HG03025 (cell line): Measurements from ENCODE around the gene COG7.
"Not testable (repeated sequence)": the region's sequence is repeated elsewhere in the genome, so short reads cannot be mapped to it uniquely, and the experiment has no call there.

Experiments
- ATAC-seq: cut with Tn5 transposase; IDR thresholded peaks from one replicate; pipeline ENCODE4 v1.9.1; 2021; ENCODE audit warnings: mild to moderate bottlenecking, moderate library complexity; ENCODE audit not compliant: unreplicated experiment, low FRiP score

Gene COG7

GRCh38 chr16:23367564-23367963 lies 85.4 kb downstream of the COG7 start:
- no peak for ATAC-seq

- not testable (repeated sequence) for ATAC-seq
Observed at GRCh38 chr16:23366341-23366740, 86.6 kb downstream of the COG7 start.

- ATAC-seq = no peak
Observed at GRCh38 chr16:23365602-23366240, 87.3 kb downstream of the COG7 start.

- no peak for ATAC-seq
Observed at GRCh38 chr16:23362460-23363317, 90.3 kb downstream of the COG7 start.

GRCh38 chr16:23359092-23359760 lies 93.8 kb downstream of the COG7 start:
- no peak for ATAC-seq

GRCh38 chr16:23357761-23358290 lies 95.2 kb downstream of the COG7 start:
- no peak for ATAC-seq

- ATAC-seq = no peak
Observed at GRCh38 chr16:23356941-23357340, 96.0 kb downstream of the COG7 start.

- ATAC-seq = no peak
Observed at GRCh38 chr16:23355106-23355670, 97.8 kb downstream of the COG7 start.

- no peak for ATAC-seq
Observed at GRCh38 chr16:23354246-23354645, 98.7 kb downstream of the COG7 start.

GRCh38 chr16:23353440-23353839 lies 99.5 kb downstream of the COG7 start:
- no peak for ATAC-seq

GRCh38 chr16:23351360-23351759 lies 101.6 kb downstream of the COG7 start:
- ATAC-seq = no peak

- no peak for ATAC-seq
Observed at GRCh38 chr16:23348579-23349469, 104.2 kb downstream of the COG7 start.

GRCh38 chr16:23345237-23345636 lies 107.8 kb downstream of the COG7 start:
- no peak for ATAC-seq

GRCh38 chr16:23343643-23344612 lies 109.1 kb downstream of the COG7 start:
- ATAC-seq = no peak

GRCh38 chr16:23342083-23342640 lies 110.8 kb downstream of the COG7 start:
- ATAC-seq = no peak

GRCh38 chr16:23339787-23340186 lies 113.2 kb downstream of the COG7 start:
- ATAC-seq = no peak
